Neural crest cell (in vitro differentiated cells): Measurements from ENCODE around the gene GAK. TPM values are rescaled to one million over a fixed set of nuclear protein-coding genes. Genes with fewer than 3 reads are reported as not detected.
"Not testable (repeated sequence)": the region's sequence is repeated elsewhere in the genome, so short reads cannot be mapped to it uniquely, and the experiment has no call there.

Experiments used
- DNase-seq: peaks from one replicate; pipeline ENCODE4 v3.0.0; 2021; ENCODE audit warnings: low read depth, mixed read lengths, low spot score
- H3K27ac Mint-ChIP-seq: one replicate; pipeline ENCODE4 v1.8.0; 2021; ENCODE audit warnings: mild to moderate bottlenecking, mixed read lengths; ENCODE audit not compliant: unreplicated experiment
- H3K27me3 Mint-ChIP-seq: 2 replicates; pipeline ENCODE4 v1.8.0; 2021; ENCODE audit warnings: low read depth, mild to moderate bottlenecking, mixed read lengths
- H3K36me3 Mint-ChIP-seq: 2 replicates; pipeline ENCODE4 v1.8.0; 2021; ENCODE audit warnings: low read depth, mild to moderate bottlenecking, mixed read lengths
- H3K4me1 Mint-ChIP-seq: 2 replicates; pipeline ENCODE4 v1.8.0; 2021; ENCODE audit warnings: mixed read lengths
- H3K4me3 Mint-ChIP-seq: one replicate; pipeline ENCODE4 v1.8.0; 2021; ENCODE audit warnings: mild to moderate bottlenecking, mixed read lengths
- H3K9me3 Mint-ChIP-seq: 2 replicates; pipeline ENCODE4 v1.8.0; 2021; ENCODE audit warnings: mixed read lengths
- total RNA-seq: library from RNA; stranded (reverse); gene quantifications from 2 replicates; pipeline ENCODE4 v1.2.1, GENCODE V29; 2021
- TF ChIP-seq, protein P1 (sequence below): fragments of 200-600 bp; sonication (generic); conservative IDR thresholded peaks from 2 replicates; pipeline ENCODE4 v1.5.0; 2021; ENCODE audit warnings: antibody characterized with exemption, mild to moderate bottlenecking

The GAK gene
- total RNA-seq, 1 donor from 2014 or later: 87.7 TPM

DNA sequence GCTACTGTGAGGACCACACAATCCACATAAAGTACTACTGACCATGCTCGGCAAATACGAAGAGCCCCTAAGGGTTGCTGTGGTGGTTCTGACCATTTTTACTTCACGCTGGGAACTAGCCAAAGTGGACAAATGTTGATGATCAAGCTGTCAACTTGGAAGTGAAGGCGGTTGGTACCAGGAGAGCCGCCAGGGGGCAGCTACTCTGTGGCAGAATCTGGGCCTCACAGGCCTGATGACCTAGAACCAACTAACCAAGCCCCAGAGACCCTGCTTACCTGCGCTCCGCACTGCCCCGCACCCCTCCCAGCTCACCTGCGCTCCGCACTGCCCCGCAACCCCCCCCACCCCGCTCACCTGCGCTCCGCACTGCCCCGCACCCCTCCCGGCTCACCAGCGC is 5.6 kb downstream of the GAK start:
- TF ChIP-seq, protein P1, sequence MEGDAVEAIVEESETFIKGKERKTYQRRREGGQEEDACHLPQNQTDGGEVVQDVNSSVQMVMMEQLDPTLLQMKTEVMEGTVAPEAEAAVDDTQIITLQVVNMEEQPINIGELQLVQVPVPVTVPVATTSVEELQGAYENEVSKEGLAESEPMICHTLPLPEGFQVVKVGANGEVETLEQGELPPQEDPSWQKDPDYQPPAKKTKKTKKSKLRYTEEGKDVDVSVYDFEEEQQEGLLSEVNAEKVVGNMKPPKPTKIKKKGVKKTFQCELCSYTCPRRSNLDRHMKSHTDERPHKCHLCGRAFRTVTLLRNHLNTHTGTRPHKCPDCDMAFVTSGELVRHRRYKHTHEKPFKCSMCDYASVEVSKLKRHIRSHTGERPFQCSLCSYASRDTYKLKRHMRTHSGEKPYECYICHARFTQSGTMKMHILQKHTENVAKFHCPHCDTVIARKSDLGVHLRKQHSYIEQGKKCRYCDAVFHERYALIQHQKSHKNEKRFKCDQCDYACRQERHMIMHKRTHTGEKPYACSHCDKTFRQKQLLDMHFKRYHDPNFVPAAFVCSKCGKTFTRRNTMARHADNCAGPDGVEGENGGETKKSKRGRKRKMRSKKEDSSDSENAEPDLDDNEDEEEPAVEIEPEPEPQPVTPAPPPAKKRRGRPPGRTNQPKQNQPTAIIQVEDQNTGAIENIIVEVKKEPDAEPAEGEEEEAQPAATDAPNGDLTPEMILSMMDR: peak; percentile 60
- no peak overlapping the region for H3K27ac Mint-ChIP-seq
- peaks cover 28% of the 10 kb centered on the region for H3K4me1 Mint-ChIP-seq

GRCh38 chr4:925771-926500 is 6.2 kb downstream of the GAK start:
- H3K27ac Mint-ChIP-seq: no peak overlapping the region
- TF ChIP-seq, protein P1: no peak
- peaks cover 5% of the 10 kb centered on the region for H3K36me3 Mint-ChIP-seq
- no peak overlapping the region for H3K4me3 Mint-ChIP-seq
- DNase-seq: no peak
- no peaks in the 10 kb centered on the region for H3K27me3 Mint-ChIP-seq
- H3K9me3 Mint-ChIP-seq: no peaks in the 10 kb centered on the region
- peaks cover 22% of the 10 kb centered on the region for H3K4me1 Mint-ChIP-seq

More for the DNA sequence above, 5.6 kb downstream of the GAK start:
- Mint-ChIP-seq H3K9me3 (no peaks in the 10 kb centered on the region), H3K27me3 (no peaks in the 10 kb centered on the region), H3K36me3 (peaks cover 5% of the 10 kb centered on the region), H3K4me3 (no peak overlapping the region)
- peak; percentile 41 for DNase-seq

DNA sequence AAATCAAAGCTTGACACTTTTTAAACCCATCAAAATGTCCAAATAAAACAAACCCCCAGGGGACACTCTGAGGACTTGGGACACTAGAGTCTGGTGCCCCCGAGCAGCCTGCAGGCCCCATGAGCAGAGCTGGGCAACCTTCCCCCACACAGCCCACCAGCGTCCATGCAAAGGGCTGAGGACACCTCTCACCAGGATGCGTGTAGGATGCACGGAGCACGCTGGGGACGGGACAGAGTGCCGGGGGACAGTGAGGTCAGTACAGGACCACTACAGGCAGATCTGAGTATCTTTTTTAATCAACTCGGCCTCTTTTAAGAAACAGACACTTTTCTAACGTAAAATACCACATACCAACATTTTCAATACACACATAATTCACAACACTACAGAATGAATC is 6.9 kb downstream of the GAK start:
- H3K27me3 Mint-ChIP-seq: no peaks in the 10 kb centered on the region
- no peak overlapping the region for H3K27ac Mint-ChIP-seq
- no peak for DNase-seq
- no peak overlapping the region for H3K4me3 Mint-ChIP-seq
- peaks cover 5% of the 10 kb centered on the region for H3K36me3 Mint-ChIP-seq
- TF ChIP-seq, protein P1: no peak
- H3K4me1 Mint-ChIP-seq: peaks cover 14% of the 10 kb centered on the region
- no peaks in the 10 kb centered on the region for H3K9me3 Mint-ChIP-seq

- Mint-ChIP-seq H3K27me3 (no peaks in the 10 kb centered on the region), H3K9me3 (no peaks in the 10 kb centered on the region), H3K36me3 (peaks cover 5% of the 10 kb centered on the region), H3K27ac (no peak overlapping the region), H3K4me3 (peak overlapping the region; percentile 25), H3K4me1 (peaks cover 13% of the 10 kb centered on the region)
- DNase-seq: no peak
- TF ChIP-seq, protein P1: no peak
Measured at GRCh38 chr4:924107-925096, 7.7 kb downstream of the GAK start.

- H3K27me3 Mint-ChIP-seq: no peaks in the 10 kb centered on the region
- H3K9me3 Mint-ChIP-seq: no peaks in the 10 kb centered on the region
- TF ChIP-seq, protein P1: no peak
- no peak for DNase-seq
- H3K4me1 Mint-ChIP-seq: peaks cover 13% of the 10 kb centered on the region
- no peak overlapping the region for H3K4me3 Mint-ChIP-seq
- peaks cover 8% of the 10 kb centered on the region for H3K36me3 Mint-ChIP-seq
- no peak overlapping the region for H3K27ac Mint-ChIP-seq
Measured at GRCh38 chr4:921830-922331, 10.2 kb downstream of the GAK start.

GRCh38 chr4:919004-919680 is 13.0 kb downstream of the GAK start:
- not testable (repeated sequence) for H3K4me3 Mint-ChIP-seq, DNase-seq, H3K27me3 Mint-ChIP-seq, H3K4me1 Mint-ChIP-seq, H3K27ac Mint-ChIP-seq, H3K9me3 Mint-ChIP-seq, H3K36me3 Mint-ChIP-seq

GRCh38 chr4:918591-918990 is 13.5 kb downstream of the GAK start:
- H3K4me1 Mint-ChIP-seq: peaks cover 11% of the 10 kb centered on the region
- not testable (repeated sequence) for DNase-seq, H3K4me3 Mint-ChIP-seq, H3K9me3 Mint-ChIP-seq, H3K36me3 Mint-ChIP-seq, H3K27me3 Mint-ChIP-seq, H3K27ac Mint-ChIP-seq
